ENCODE measurements around the gene HTRA3. TPM values are rescaled to one million over a fixed set of nuclear protein-coding genes. Genes with fewer than 3 reads are reported as not detected.

Gene HTRA3
- total and polyA plus RNA-seq, 3 donors from 2014 or later: 6.1 to 17.3 (median 12.2) TPM

DNA sequence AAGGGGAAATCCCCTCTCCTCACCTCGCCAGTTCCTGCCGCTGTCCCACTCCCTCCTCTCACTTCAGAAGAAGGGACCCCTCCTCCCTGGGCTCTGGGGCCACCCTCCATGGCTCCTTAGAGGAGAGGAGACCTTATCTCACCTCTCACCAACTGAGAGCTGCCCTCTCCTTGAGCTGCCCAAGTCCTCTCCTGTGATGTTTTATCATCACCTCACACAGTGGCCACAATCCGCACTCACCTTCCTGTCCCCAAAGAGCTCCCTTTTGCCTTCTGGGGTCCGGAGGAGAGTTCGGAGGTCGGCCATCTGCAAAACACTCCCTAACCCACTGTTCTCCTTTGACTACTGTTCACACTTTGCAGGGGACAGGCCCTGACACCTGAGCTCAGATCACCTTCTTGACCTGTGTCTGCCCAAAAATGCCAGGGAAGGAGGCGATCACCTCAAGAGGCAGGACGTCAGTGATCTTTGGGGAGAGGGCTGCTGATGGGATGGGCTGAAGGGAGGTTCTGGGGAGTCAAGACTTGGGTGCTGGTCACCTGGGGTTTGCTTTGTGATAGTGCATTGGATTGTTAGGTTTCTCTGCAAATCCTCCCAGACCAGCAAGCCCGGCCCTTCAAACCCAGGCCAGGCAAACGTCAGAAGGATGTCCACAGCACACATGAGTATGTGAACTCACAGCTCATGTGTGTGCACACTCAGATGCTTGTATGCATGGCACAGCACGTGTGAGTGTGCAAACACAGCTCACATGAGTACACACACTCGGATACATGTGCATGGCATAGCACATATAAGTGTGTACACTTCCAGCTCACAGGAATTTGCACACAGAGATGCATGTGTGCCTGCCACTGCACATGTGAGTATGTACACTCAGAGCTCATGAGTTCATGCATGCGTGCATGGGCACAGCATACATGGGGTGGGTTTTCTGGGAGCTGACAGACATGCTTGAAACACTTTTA is 41.8 kb downstream of the HTRA3 start:
- no peak for DNase-seq
- Histone ChIP-seq H3K27ac (no peak overlapping the region), H3K4me1 (peaks cover 31% of the 10 kb centered on the region), H3K36me3 (ENCODE audit: low read depth, missing control alignments) (no peaks in the 10 kb centered on the region), H3K9me3 (no peaks in the 10 kb centered on the region), H3K27me3 (no peaks in the 10 kb centered on the region), H3K4me3 (no peak overlapping the region)
- WGBS, 2 donors: 78 to 95% methylated on average over 10 to 13 of the region's 13 CpGs
- no peak for TF ChIP-seq POLR2A (IDR thresholded peaks at IDR 0.05)
- TF ChIP-seq, protein P1, sequence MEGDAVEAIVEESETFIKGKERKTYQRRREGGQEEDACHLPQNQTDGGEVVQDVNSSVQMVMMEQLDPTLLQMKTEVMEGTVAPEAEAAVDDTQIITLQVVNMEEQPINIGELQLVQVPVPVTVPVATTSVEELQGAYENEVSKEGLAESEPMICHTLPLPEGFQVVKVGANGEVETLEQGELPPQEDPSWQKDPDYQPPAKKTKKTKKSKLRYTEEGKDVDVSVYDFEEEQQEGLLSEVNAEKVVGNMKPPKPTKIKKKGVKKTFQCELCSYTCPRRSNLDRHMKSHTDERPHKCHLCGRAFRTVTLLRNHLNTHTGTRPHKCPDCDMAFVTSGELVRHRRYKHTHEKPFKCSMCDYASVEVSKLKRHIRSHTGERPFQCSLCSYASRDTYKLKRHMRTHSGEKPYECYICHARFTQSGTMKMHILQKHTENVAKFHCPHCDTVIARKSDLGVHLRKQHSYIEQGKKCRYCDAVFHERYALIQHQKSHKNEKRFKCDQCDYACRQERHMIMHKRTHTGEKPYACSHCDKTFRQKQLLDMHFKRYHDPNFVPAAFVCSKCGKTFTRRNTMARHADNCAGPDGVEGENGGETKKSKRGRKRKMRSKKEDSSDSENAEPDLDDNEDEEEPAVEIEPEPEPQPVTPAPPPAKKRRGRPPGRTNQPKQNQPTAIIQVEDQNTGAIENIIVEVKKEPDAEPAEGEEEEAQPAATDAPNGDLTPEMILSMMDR (IDR thresholded peaks at IDR 0.05): no peak
- intact Hi-C loops (cut with DNase I; ENCODE audit: low total_unique reads): no loop called here

DNA sequence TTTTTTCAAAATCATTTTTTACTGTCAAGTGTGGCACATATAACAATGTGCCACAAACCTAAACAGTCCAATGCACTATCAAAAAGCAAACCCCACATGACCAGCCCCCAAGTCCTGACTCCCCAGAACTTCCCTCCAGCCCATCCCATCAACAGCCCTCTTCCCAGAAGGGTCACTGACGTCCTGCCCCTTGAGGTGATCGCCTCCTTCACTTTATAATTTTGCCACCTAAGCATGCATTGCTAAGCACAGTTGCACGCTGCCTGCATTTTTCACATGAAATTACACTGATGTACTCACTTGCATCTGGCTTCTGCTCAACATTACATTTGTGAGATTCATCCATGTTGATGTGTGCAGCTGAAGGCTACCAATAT is 42.5 kb downstream of the HTRA3 start:
- Histone ChIP-seq H3K9me3 (no peaks in the 10 kb centered on the region), H3K27me3 (no peaks in the 10 kb centered on the region), H3K4me1 (peaks cover 24% of the 10 kb centered on the region), H3K36me3 (ENCODE audit: low read depth, missing control alignments) (no peaks in the 10 kb centered on the region), H3K27ac (no peak overlapping the region), H3K4me3 (no peak overlapping the region)
- DNase-seq: no peak
- no peak for TF ChIP-seq POLR2A (IDR thresholded peaks at IDR 0.05)
- TF ChIP-seq, protein P1 (IDR thresholded peaks at IDR 0.05): no peak
- WGBS, 2 donors: 91 to 94% methylated on average over 3 of the region's 3 CpGs
- intact Hi-C loops (cut with DNase I; ENCODE audit: low total_unique reads): no loop called here

DNA sequence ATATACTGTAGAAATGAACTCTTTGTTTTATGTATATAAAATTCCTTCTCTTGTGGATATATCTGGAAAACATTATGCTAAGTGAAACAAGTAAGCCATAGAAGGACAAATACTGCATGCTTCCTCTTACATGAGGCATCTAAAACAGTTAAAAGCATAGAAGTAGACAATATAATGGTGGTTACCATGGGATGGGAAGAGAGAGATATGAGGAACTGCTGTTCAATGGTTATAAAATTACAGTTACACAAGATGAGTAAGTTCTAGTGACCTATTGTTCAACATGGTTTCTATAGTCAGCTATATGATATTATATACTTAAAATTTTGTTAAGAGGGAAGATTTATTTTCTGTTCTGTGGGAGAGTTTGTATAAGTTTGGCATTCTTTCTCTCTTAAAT is 43.4 kb downstream of the HTRA3 start:
- no peak overlapping the region for H3K27ac ChIP-seq
- no peak for DNase-seq
- H3K4me1 ChIP-seq: peaks cover 21% of the 10 kb centered on the region
- no peaks in the 10 kb centered on the region for H3K9me3 ChIP-seq
- no peak overlapping the region for H3K4me3 ChIP-seq
- H3K27me3 ChIP-seq: no peaks in the 10 kb centered on the region
- no peak for TF ChIP-seq POLR2A (IDR thresholded peaks at IDR 0.05)
- TF ChIP-seq, protein P1 (IDR thresholded peaks at IDR 0.05): no peak
- intact Hi-C loops (cut with DNase I; ENCODE audit: low total_unique reads): no loop called here
- no peaks in the 10 kb centered on the region for H3K36me3 ChIP-seq (ENCODE audit: low read depth, missing control alignments)

DNA sequence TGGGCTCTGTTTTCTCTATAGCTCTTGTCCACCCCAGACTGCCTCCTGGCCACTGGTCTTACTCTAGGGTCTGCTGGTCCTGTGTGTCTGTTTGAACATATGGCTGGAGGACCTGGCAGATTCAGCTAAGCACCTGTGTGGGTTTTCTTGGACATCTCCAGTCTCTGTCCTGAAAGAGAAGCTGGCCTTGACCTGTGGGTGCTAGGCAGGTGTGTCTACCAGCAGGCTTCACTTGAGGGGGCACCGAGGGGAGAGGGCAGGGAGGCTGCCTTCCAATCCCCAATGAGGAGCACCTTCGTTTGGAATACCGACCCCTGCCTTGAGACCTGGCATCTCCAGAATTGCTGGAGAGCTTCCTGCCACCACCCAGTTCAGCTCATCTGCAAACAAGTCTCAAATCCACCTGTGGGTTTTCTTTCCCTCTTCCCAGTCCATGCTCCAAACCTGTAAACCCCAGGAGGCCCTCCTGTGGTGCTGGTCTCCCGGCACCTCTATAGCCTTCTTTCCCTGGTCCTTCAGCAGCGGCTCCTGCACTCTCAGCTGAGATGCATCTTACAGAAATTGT is 45.2 kb downstream of the HTRA3 start:
- Histone ChIP-seq H3K36me3 (ENCODE audit: low read depth, missing control alignments) (no peaks in the 10 kb centered on the region), H3K4me3 (no peak overlapping the region), H3K27ac (no peak overlapping the region), H3K4me1 (peaks cover 10% of the 10 kb centered on the region), H3K27me3 (no peaks in the 10 kb centered on the region), H3K9me3 (no peaks in the 10 kb centered on the region)
- TF ChIP-seq, protein P1 (IDR thresholded peaks at IDR 0.05): no peak
- no peak for TF ChIP-seq POLR2A (IDR thresholded peaks at IDR 0.05)
- intact Hi-C loops (cut with DNase I; ENCODE audit: low total_unique reads): no loop called here
- DNase-seq: peak; percentile 10
- WGBS, 2 donors: 93 to 98% methylated on average over 5 of the region's 5 CpGs
